HCT116 (cell line): ENCODE data around the gene PLXNC1. TPM values are rescaled to one million over a fixed set of nuclear protein-coding genes. Genes with fewer than 3 reads are reported as not detected.

ENCODE experiments used
- ATAC-seq: fragments of 200-7000 bp; cut with Tn5 transposase; 2 replicates; pipeline ENCODE4 v1.9.1; 2020; ENCODE audit warnings: mild to moderate bottlenecking, moderate library complexity
- BruUV-seq: library from RNA; stranded (reverse); fragments of 400-500 nt; replicated peaks from 2 replicates; lab custom pipeline; 2021; lab: Mats Ljungman, UMichigan
- CTCF ChIA-PET: fragments of 300-600 bp; sonication (Branson Sonifier 250); formaldehyde crosslinking; loops from one replicate; lab custom pipeline; 2021; ENCODE audit warnings: antibody characterized with exemption; lab: Charles Lee
- POLR2A ChIA-PET: fragments of 300-600, 350-600 bp; sonication (Branson Sonifier 250); formaldehyde crosslinking; loops from one replicate; lab custom pipeline; 2021; ENCODE audit warnings: antibody characterized with exemption; lab: Charles Lee
- RAD21 ChIA-PET, 2 experiments: fragments of 300-600 bp; sonication (Branson Sonifier 250); formaldehyde crosslinking; loops; one replicate each; lab custom pipeline; 2023; ENCODE audit warnings: low total read pairs in 2 of 2; ENCODE audit not compliant: uncharacterized antibody in 2 of 2, unreplicated experiment in 2 of 2, low non-redundant PET in 1 of 2; lab: Charles Lee
- DNase-seq: peaks from one replicate; pipeline ENCODE4 v3.0.0-alpha.2; 2010; ENCODE audit warnings: low read depth, low spot score
- H2AFZ ChIP-seq: fragments of 200-600 bp; shearing (Covaris generic), sonication (generic); 2 replicates; pipeline ENCODE4 v1.6.1; 2017; ENCODE audit warnings: low read depth, mixed run types, mixed read lengths, antibody characterized with exemption, low read length; ENCODE audit not compliant: poor library complexity, severe bottlenecking
- H3K27ac ChIP-seq: 2 replicates; pipeline ENCODE4 v1.5.1; 2012; ENCODE audit warnings: low read depth, low read length
- H3K27me3 ChIP-seq: fragments of 200-600 bp; sonication (generic); 2 replicates; pipeline ENCODE4 v1.6.1; 2016; ENCODE audit warnings: mixed run types, low read length, mixed read lengths; ENCODE audit not compliant: insufficient read depth
- H3K36me3 ChIP-seq, 2 experiments: fragments of 200-500 bp in 1 of 2; fragments of 200-600 bp in 1 of 2; sonication (Bioruptor generic) in 1 of 2; sonication (generic) in 1 of 2; 2 replicates each; pipeline versions ENCODE4 v1.5.1 to v1.6.1; 2014 to 2016; ENCODE audit warnings: low read length in 2 of 2, inconsistent platforms in 1 of 2, mixed read lengths in 1 of 2, mixed run types in 1 of 2; ENCODE audit not compliant: insufficient read depth in 2 of 2, control insufficient read depth in 1 of 2
- H3K4me1 ChIP-seq, 2 experiments: fragments of 200-600 bp in 1 of 2; sonication (generic) in 1 of 2; 2 replicates each; pipeline versions ENCODE4 v1.5.1 to v1.6.1; 2012 to 2017; ENCODE audit warnings: low read length in 2 of 2, inconsistent platforms in 1 of 2, mild to moderate bottlenecking in 1 of 2, mixed read lengths in 1 of 2, mixed run types in 1 of 2, moderate library complexity in 1 of 2; ENCODE audit not compliant: insufficient read depth in 2 of 2, control insufficient read depth in 1 of 2
- H3K4me2 ChIP-seq: fragments of 200-600 bp; sonication (generic); 2 replicates; pipeline ENCODE4 v1.6.1; 2017; ENCODE audit warnings: mixed run types, low read length, mixed read lengths
- H3K4me3 ChIP-seq, 2 experiments: fragments of 200-600 bp in 1 of 2; sonication (generic) in 1 of 2; replicated peaks in 1 of 2; 2 replicates each; pipeline ENCODE4 v1.5.1; 2011 to 2016; ENCODE audit warnings: low read length in 2 of 2, control low read depth in 1 of 2, low read depth in 1 of 2, mild to moderate bottlenecking in 1 of 2, mixed read lengths in 1 of 2, mixed run types in 1 of 2
- H3K79me2 ChIP-seq: fragments of 200-600 bp; sonication (generic); 2 replicates; pipeline ENCODE4 v1.6.1; 2017; ENCODE audit warnings: mild to moderate bottlenecking, mixed run types, low read length, moderate library complexity, mixed read lengths; ENCODE audit not compliant: insufficient read depth
- H3K9ac ChIP-seq: fragments of 200-600 bp; sonication (generic); 2 replicates; pipeline ENCODE4 v1.6.1; 2016; ENCODE audit warnings: low read length, mixed read lengths
- H3K9me2 ChIP-seq: fragments of 200-600 bp; sonication (generic), shearing (Covaris generic); 2 replicates; pipeline ENCODE4 v1.6.1; 2017; ENCODE audit warnings: mixed run types, mild to moderate bottlenecking, moderate library complexity; ENCODE audit not compliant: insufficient read depth
- H3K9me3 ChIP-seq, 2 experiments: fragments of 200-500 bp in 1 of 2; fragments of 200-600 bp in 1 of 2; sonication (Bioruptor generic) in 1 of 2; sonication (generic) in 1 of 2; 2 replicates each; pipeline ENCODE4 v1.6.1; 2014 to 2017; ENCODE audit warnings: low read length in 2 of 2, mixed read lengths in 2 of 2, inconsistent platforms in 1 of 2, low read depth in 1 of 2, mild to moderate bottlenecking in 1 of 2, mixed run types in 1 of 2, moderate library complexity in 1 of 2; ENCODE audit not compliant: control insufficient read depth in 1 of 2, insufficient read depth in 1 of 2
- H4K20me1 ChIP-seq: fragments of 200-600 bp; sonication (generic), shearing (Covaris generic); 2 replicates; pipeline ENCODE4 v1.6.1; 2017; ENCODE audit warnings: mixed run types, mild to moderate bottlenecking, moderate library complexity; ENCODE audit not compliant: insufficient read depth
- CBX3 ChIP-seq: IDR thresholded peaks from 2 replicates; pipeline ENCODE4 v1.6.1; 2012; ENCODE audit warnings: low read depth
- JUND ChIP-seq: IDR thresholded peaks from 2 replicates; pipeline ENCODE4 v1.6.1; 2012
- POLR2A ChIP-seq: IDR thresholded peaks from 2 replicates; pipeline ENCODE4 v1.7.0; 2011; ENCODE audit warnings: borderline replicate concordance; ENCODE audit not compliant: insufficient read depth, insufficient read length; ENCODE audit errors: extremely low read depth
- POLR2AphosphoS5 ChIP-seq: IDR thresholded peaks from 2 replicates; pipeline ENCODE4 v1.6.1; 2011; ENCODE audit warnings: mild to moderate bottlenecking, low read depth, low read length, moderate library complexity
- YY1 ChIP-seq: IDR thresholded peaks from 2 replicates; pipeline ENCODE4 v1.6.1; 2011; ENCODE audit warnings: low read length, low read depth, moderate library complexity, mild to moderate bottlenecking; ENCODE audit not compliant: insufficient replicate concordance; ENCODE audit errors: extremely low read depth
- ZNF274 ChIP-seq: fragments of 200-500 bp; sonication (Bioruptor generic); IDR thresholded peaks from 2 replicates; pipeline ENCODE4 v1.6.1; 2014; ENCODE audit warnings: mild to moderate bottlenecking, low read depth, low read length, inconsistent platforms
- intact Hi-C: fragments of 100-400 bp; cut with micrococcal nuclease; formaldehyde crosslinking; loops from 2 replicates; pipeline ENCODE4 v1.10.0; 2022
- total RNA-seq: library from RNA; stranded (reverse); gene quantifications from one replicate; pipeline ENCODE4 v1.2.1, GENCODE V29; 2021; ENCODE audit not compliant: unreplicated experiment
- TF ChIP-seq, protein P1 (sequence below), 3 experiments: fragments of 200-600 bp in 1 of 3; sonication (generic) in 1 of 3; IDR thresholded peaks in 2 of 3; conservative IDR thresholded peaks in 1 of 3; 2 replicates each; pipeline ENCODE4 v1.5.1; 2012 to 2017; ENCODE audit warnings: low read depth in 2 of 3, low read length in 2 of 3, antibody characterized with exemption in 1 of 3, borderline replicate concordance in 1 of 3, control low read depth in 1 of 3, mild to moderate bottlenecking in 1 of 3, mixed read lengths in 1 of 3, mixed run types in 1 of 3, moderate library complexity in 1 of 3; ENCODE audit not compliant: insufficient read depth in 1 of 3
- TF ChIP-seq, protein P2 (sequence below): IDR thresholded peaks from 2 replicates; pipeline ENCODE4 v1.6.1; 2012; ENCODE audit warnings: low read depth

Gene PLXNC1
- total RNA-seq, 1 experiment from 2014 or later = 0.25 TPM

DNA sequence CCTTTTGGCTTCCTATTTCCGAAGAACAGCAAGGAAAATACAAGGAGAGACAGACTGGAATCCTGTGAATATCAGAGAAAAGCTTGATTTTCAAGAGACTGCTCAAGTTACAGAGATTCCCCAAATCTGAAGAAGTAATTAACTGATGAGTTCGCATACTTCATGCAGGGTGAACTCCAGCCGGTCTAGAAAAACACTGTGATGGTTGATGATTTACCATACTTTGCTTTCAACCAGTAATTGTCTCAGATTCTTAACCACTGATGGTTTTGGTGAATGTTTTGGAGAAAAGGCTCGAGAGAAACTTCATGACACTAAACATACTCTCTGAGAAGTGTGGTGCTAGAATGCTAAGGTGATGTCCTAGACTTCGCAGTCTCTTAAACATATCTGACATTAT lies 4.4 kb upstream of the PLXNC1 start:
- no TSS peak for BruUV-seq
- Histone ChIP-seq H3K9ac (no peak overlapping the region), H2AFZ (no peak overlapping the region), H3K36me3 (no peaks in the 10 kb centered on the region), H4K20me1 (no peaks in the 10 kb centered on the region), H3K27ac (no peak overlapping the region), H3K27me3 (no peaks in the 10 kb centered on the region), H3K9me3 (no peaks in the 10 kb centered on the region), H3K4me3 (no peak overlapping the region), H3K4me1 (no peaks in the 10 kb centered on the region), H3K9me2 (no peaks in the 10 kb centered on the region), H3K4me2 (no peak overlapping the region), H3K79me2 (no peaks in the 10 kb centered on the region)
- POLR2A ChIA-PET = no interaction called here
- ATAC-seq = no peak
- CTCF ChIA-PET = interaction anchor here (1.2 to 1.4 kb wide), 2 partner anchors 9 to 119 kb away, joined by 3 to 4 read pairs; no protein-coding TSS in a partner anchor
- intact Hi-C loops = no loop called here
- RAD21 ChIA-PET = no interaction called here
- no peak for DNase-seq
- TF ChIP-seq, protein P1, sequence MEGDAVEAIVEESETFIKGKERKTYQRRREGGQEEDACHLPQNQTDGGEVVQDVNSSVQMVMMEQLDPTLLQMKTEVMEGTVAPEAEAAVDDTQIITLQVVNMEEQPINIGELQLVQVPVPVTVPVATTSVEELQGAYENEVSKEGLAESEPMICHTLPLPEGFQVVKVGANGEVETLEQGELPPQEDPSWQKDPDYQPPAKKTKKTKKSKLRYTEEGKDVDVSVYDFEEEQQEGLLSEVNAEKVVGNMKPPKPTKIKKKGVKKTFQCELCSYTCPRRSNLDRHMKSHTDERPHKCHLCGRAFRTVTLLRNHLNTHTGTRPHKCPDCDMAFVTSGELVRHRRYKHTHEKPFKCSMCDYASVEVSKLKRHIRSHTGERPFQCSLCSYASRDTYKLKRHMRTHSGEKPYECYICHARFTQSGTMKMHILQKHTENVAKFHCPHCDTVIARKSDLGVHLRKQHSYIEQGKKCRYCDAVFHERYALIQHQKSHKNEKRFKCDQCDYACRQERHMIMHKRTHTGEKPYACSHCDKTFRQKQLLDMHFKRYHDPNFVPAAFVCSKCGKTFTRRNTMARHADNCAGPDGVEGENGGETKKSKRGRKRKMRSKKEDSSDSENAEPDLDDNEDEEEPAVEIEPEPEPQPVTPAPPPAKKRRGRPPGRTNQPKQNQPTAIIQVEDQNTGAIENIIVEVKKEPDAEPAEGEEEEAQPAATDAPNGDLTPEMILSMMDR (IDR thresholded peaks at IDR 0.05 in 2 of 3, conservative IDR thresholded peaks at IDR 0.05 in 1 of 3; ENCODE audit: borderline replicate concordance in 1 of 3, insufficient read depth in 1 of 3, low read depth in 2 of 3, low read length in 2 of 3) = no peak
- TF ChIP-seq JUND (no peak), POLR2A (no peak), CBX3 (no peak), POLR2AphosphoS5 (no peak), ZNF274 (no peak), YY1 (no peak)
- TF ChIP-seq, protein P2, sequence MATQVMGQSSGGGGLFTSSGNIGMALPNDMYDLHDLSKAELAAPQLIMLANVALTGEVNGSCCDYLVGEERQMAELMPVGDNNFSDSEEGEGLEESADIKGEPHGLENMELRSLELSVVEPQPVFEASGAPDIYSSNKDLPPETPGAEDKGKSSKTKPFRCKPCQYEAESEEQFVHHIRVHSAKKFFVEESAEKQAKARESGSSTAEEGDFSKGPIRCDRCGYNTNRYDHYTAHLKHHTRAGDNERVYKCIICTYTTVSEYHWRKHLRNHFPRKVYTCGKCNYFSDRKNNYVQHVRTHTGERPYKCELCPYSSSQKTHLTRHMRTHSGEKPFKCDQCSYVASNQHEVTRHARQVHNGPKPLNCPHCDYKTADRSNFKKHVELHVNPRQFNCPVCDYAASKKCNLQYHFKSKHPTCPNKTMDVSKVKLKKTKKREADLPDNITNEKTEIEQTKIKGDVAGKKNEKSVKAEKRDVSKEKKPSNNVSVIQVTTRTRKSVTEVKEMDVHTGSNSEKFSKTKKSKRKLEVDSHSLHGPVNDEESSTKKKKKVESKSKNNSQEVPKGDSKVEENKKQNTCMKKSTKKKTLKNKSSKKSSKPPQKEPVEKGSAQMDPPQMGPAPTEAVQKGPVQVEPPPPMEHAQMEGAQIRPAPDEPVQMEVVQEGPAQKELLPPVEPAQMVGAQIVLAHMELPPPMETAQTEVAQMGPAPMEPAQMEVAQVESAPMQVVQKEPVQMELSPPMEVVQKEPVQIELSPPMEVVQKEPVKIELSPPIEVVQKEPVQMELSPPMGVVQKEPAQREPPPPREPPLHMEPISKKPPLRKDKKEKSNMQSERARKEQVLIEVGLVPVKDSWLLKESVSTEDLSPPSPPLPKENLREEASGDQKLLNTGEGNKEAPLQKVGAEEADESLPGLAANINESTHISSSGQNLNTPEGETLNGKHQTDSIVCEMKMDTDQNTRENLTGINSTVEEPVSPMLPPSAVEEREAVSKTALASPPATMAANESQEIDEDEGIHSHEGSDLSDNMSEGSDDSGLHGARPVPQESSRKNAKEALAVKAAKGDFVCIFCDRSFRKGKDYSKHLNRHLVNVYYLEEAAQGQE = no peak
